Ovary (tissue), 9 donors: ENCODE measurements around the gene HBZ. TPM values are rescaled to one million over a fixed set of nuclear protein-coding genes. Genes with fewer than 3 reads are reported as not detected.
"Not testable (repeated sequence)": the region's sequence is repeated elsewhere in the genome, so short reads cannot be mapped to it uniquely, and the experiment has no call there.

Experiments
- DNase-seq, 5 donors: peaks; one replicate each; pipeline ENCODE4 v3.0.0-alpha.2; 2019 to 2020
- H3K27ac ChIP-seq, 2 donors: fragments of 200-600 bp; one replicate each; pipeline versions ENCODE4 v1.5.1 to v1.8.0; 2019 to 2022
- H3K27me3 ChIP-seq: fragments of 200-600 bp; one replicate; pipeline ENCODE4 v1.8.0; 2022
- H3K36me3 ChIP-seq: fragments of 200-600 bp; sonication (generic); one replicate; pipeline ENCODE4 v1.5.1; 2019
- H3K4me1 ChIP-seq: one replicate; pipeline ENCODE4 v1.8.1; 2013; ENCODE audit warnings: mild to moderate bottlenecking, moderate library complexity; ENCODE audit not compliant: insufficient read depth
- H3K4me3 ChIP-seq: fragments of 200-600 bp; sonication (generic); one replicate; pipeline ENCODE4 v1.5.1; 2017
- H3K9me3 ChIP-seq, 2 donors: fragments of 200-600 bp in 1 of 2; sonication (generic) in 1 of 2; one replicate each; pipeline versions ENCODE4 v1.5.1 to v1.8.1; 2013 to 2019; ENCODE audit warnings: mild to moderate bottlenecking in 1 of 2, moderate library complexity in 1 of 2
- CTCF ChIP-seq, 3 donors: fragments of 450-650 bp in 2 of 3; fragments of 200-600 bp in 1 of 3; IDR thresholded peaks; one replicate each; pipeline versions ENCODE4 v1.5.1 to v1.8.0; 2016 to 2022; ENCODE audit warnings: antibody characterized with exemption in 3 of 3, mild to moderate bottlenecking in 1 of 3
- EP300 ChIP-seq: sonication (generic); formaldehyde crosslinking; IDR thresholded peaks from one replicate; pipeline ENCODE4 v1.6.1; 2017; ENCODE audit warnings: antibody characterized with exemption
- POLR2A ChIP-seq: fragments of 450-650 bp; IDR thresholded peaks from one replicate; pipeline ENCODE4 v1.6.1; 2017; ENCODE audit warnings: antibody characterized with exemption, mild to moderate bottlenecking, moderate library complexity
- WGBS, 3 donors: extraction: QIAGEN DNeasy Blood & Tissue Kit in 1 of 3; methylation state at CpG; one replicate each; pipeline versions ENCODE4 v1.1.5 to v1.1.7; 2013 to 2017; 5-methylcytosine and 5-hydroxymethylcytosine counted together
- intact Hi-C, 4 donors: fragments of 100-400 bp; cut with DNase I; formaldehyde crosslinking; loops; one replicate each; pipeline versions ENCODE4 v1.11.0 to v1.15.1; 2022 to 2023
- polyA plus RNA-seq, 2 donors: library from polyadenylated mRNA; stranded (reverse); fragments of 200-250 nt in 1 of 2; fragments of 350-450 nt in 1 of 2; fragmentation: Illumina TruSeq in 1 of 2; extraction: RNeasy Lipid Tissue Mini Kit (QIAGEN cat#74804) in 1 of 2; gene quantifications; one replicate each; pipeline ENCODE4 v1.2.3, GENCODE V29; 2013 to 2014
- total RNA-seq, 7 donors: library from RNA; depleted of rRNA in 2 of 7; stranded (reverse); fragments of >200 nt in 2 of 7; fragmentation: NEBNext Ultra II Directional in 3 of 7; extraction: Animal tissue kit (Norgen Biotek cat#: 25700) in 3 of 7; gene quantifications; one replicate each; pipeline versions ENCODE4 v1.1.0 to v1.2.4, GENCODE V29; 2016 to 2023
- donor health status: DM: no; HTN: no; CAD: no; lungs with moderate emphysema.
- donor health status: DM: no; HTN: no; CAD: no.
- donor health status: Bipolar disorder and iron deficiency.
- donor health status: DM: yes; HTN: yes; CAD: no.
- donor health status: DM: no; HTN: no; CAD: no.
- donor health status: DM: yes; HTN: yes; CAD: no.

The HBZ gene
- total and polyA plus RNA-seq, 9 donors, result 0.28 TPM; not detected in 8

GRCh38 chr16:175011-175949, 22.8 kb downstream of the HBZ start:
- Histone ChIP-seq H3K4me1 (no peaks in the 10 kb centered on the region), H3K4me3 (no peak overlapping the region), H3K27me3 (peaks cover 2% of the 10 kb centered on the region), H3K9me3 (no peaks in the 10 kb centered on the region), H3K36me3 (no peaks in the 10 kb centered on the region), H3K27ac (no peak overlapping the region)
- no peak for DNase-seq
- WGBS, 3 donors, result 25 to 31% (median 30%) methylated on average over 8 of the region's 8 CpGs
- intact Hi-C loops, result no loop called here
- no peak for TF ChIP-seq CTCF (IDR thresholded peaks at IDR 0.05)
- TF ChIP-seq EP300, result no peak
- no peak for TF ChIP-seq POLR2A

- H3K9me3 ChIP-seq, H3K27me3 ChIP-seq, intact Hi-C loops, H3K27ac ChIP-seq, H3K4me3 ChIP-seq, DNase-seq, H3K36me3 ChIP-seq, H3K4me1 ChIP-seq: not testable (repeated sequence)
- WGBS, 3 donors, result 0 to 1% methylated on average over 2 to 25 of the region's 39 CpGs; no CpG with 5 or more reads in 1 of the 3 donors
Observed at GRCh38 chr16:176006-176405, 23.6 kb downstream of the HBZ start.

- H3K36me3 ChIP-seq, H3K27me3 ChIP-seq, H3K9me3 ChIP-seq, DNase-seq, H3K4me3 ChIP-seq, H3K27ac ChIP-seq, H3K4me1 ChIP-seq, intact Hi-C loops: not testable (repeated sequence)
- 1 to 2% (median 1%) methylated on average over 11 to 30 of the region's 88 CpGs for WGBS, 3 donors
Observed at GRCh38 chr16:176477-177382, 24.3 kb downstream of the HBZ start, which contains the start of gene HBA1. TSS of gene HBA1 (plus strand) at chr16:176680. CDS start at chr16:176717, 37 bp downstream.

- no peak overlapping the region for H3K27ac ChIP-seq
- H3K4me1 ChIP-seq, result peaks cover 8% of the 10 kb centered on the region
- no peak for TF ChIP-seq EP300
- TF ChIP-seq POLR2A, result no peak
- no peak for TF ChIP-seq CTCF (IDR thresholded peaks at IDR 0.05)
- H3K36me3 ChIP-seq, result no peaks in the 10 kb centered on the region
- no peak overlapping the region for H3K4me3 ChIP-seq
- intact Hi-C loops, result no loop called here
- WGBS, 3 donors, result 1 to 3% (median 1%) methylated on average over 13 of the region's 13 CpGs
- no peak for DNase-seq
- H3K27me3 ChIP-seq, result peaks cover 2% of the 10 kb centered on the region
- no peaks in the 10 kb centered on the region for H3K9me3 ChIP-seq
Observed at GRCh38 chr16:177394-177822, 25.0 kb downstream of the HBZ start.

- no peak for TF ChIP-seq POLR2A
- no peak for TF ChIP-seq EP300
- TF ChIP-seq CTCF (IDR thresholded peaks at IDR 0.05), result no peak
- H3K27ac ChIP-seq, result no peak overlapping the region
- WGBS, 3 donors, result 69 to 76% (median 74%) methylated on average over 11 of the region's 11 CpGs
- no peak overlapping the region for H3K4me3 ChIP-seq
- peaks cover 2% of the 10 kb centered on the region for H3K27me3 ChIP-seq
- H3K36me3 ChIP-seq, result no peaks in the 10 kb centered on the region
- peaks cover 8% of the 10 kb centered on the region for H3K4me1 ChIP-seq
- intact Hi-C loops, result no loop called here
- no peak for DNase-seq
- no peaks in the 10 kb centered on the region for H3K9me3 ChIP-seq
Observed at GRCh38 chr16:177981-178667, 25.7 kb downstream of the HBZ start.
